Type B pancreatic cell (in vitro differentiated cells): ENCODE measurements around the gene BMP2K. TPM values are rescaled to one million over a fixed set of nuclear protein-coding genes. Genes with fewer than 3 reads are reported as not detected.
"Not testable (repeated sequence)": the region's sequence is repeated elsewhere in the genome, so short reads cannot be mapped to it uniquely, and the experiment has no call there.

Source experiments
- DNase-seq: peaks from one replicate; pipeline ENCODE4 v3.0.0; 2021; ENCODE audit warnings: mixed read lengths; ENCODE audit not compliant: unreplicated experiment; ENCODE audit errors: extremely low spot score
- H3K27ac Mint-ChIP-seq: 2 replicates; pipeline ENCODE4 v1.8.0; 2021; ENCODE audit warnings: mild to moderate bottlenecking, mixed read lengths
- H3K27me3 Mint-ChIP-seq: 2 replicates; pipeline ENCODE4 v1.8.0; 2021; ENCODE audit warnings: mixed read lengths
- H3K36me3 Mint-ChIP-seq: 2 replicates; pipeline ENCODE4 v1.8.0; 2021; ENCODE audit warnings: mixed read lengths
- H3K4me1 Mint-ChIP-seq: one replicate; pipeline ENCODE4 v1.8.0; 2021; ENCODE audit warnings: mixed read lengths; ENCODE audit not compliant: unreplicated experiment
- H3K4me3 Mint-ChIP-seq: 2 replicates; pipeline ENCODE4 v1.8.0; 2021; ENCODE audit warnings: mild to moderate bottlenecking, mixed read lengths
- H3K9me3 Mint-ChIP-seq: 2 replicates; pipeline ENCODE4 v1.8.0; 2021; ENCODE audit warnings: mixed read lengths
- CTCF ChIP-seq: fragments of 200-600 bp; sonication (generic); conservative IDR thresholded peaks from 2 replicates; pipeline ENCODE4 v1.5.0; 2021; ENCODE audit warnings: antibody characterized with exemption, mild to moderate bottlenecking
- total RNA-seq: library from RNA; stranded (reverse); gene quantifications from 2 replicates; pipeline ENCODE4 v1.2.1, GENCODE V29; 2021; ENCODE audit warnings: low replicate concordance

BMP2K gene
- total RNA-seq, 1 donor from 2014 or later, result 40.9 TPM

- no peak for TF ChIP-seq CTCF
- peaks cover 12% of the 10 kb centered on the region for H3K36me3 Mint-ChIP-seq
- no peak overlapping the region for H3K4me3 Mint-ChIP-seq
- no peaks in the 10 kb centered on the region for H3K9me3 Mint-ChIP-seq
- no peak overlapping the region for H3K27ac Mint-ChIP-seq
- no peaks in the 10 kb centered on the region for H3K4me1 Mint-ChIP-seq
- DNase-seq, result no peak
- no peaks in the 10 kb centered on the region for H3K27me3 Mint-ChIP-seq
Measured at GRCh38 chr4:78862314-78862737, 86.2 kb downstream of the BMP2K start.

GRCh38 chr4:78863254-78863869 lies 87.2 kb downstream of the BMP2K start:
- TF ChIP-seq CTCF, result no peak
- H3K27me3 Mint-ChIP-seq, result no peaks in the 10 kb centered on the region
- H3K36me3 Mint-ChIP-seq, result peaks cover 16% of the 10 kb centered on the region
- no peak overlapping the region for H3K4me3 Mint-ChIP-seq
- H3K9me3 Mint-ChIP-seq, result no peaks in the 10 kb centered on the region
- H3K27ac Mint-ChIP-seq, result no peak overlapping the region
- DNase-seq, result no peak
- no peaks in the 10 kb centered on the region for H3K4me1 Mint-ChIP-seq

GRCh38 chr4:78863991-78864390 lies 87.8 kb downstream of the BMP2K start:
- H3K4me1 Mint-ChIP-seq, result no peaks in the 10 kb centered on the region
- H3K9me3 Mint-ChIP-seq, result no peaks in the 10 kb centered on the region
- no peak for DNase-seq
- TF ChIP-seq CTCF, result no peak
- no peak overlapping the region for H3K4me3 Mint-ChIP-seq
- no peak overlapping the region for H3K27ac Mint-ChIP-seq
- H3K27me3 Mint-ChIP-seq, result no peaks in the 10 kb centered on the region
- H3K36me3 Mint-ChIP-seq, result peaks cover 21% of the 10 kb centered on the region

- Mint-ChIP-seq H3K4me3 (peak overlapping the region; percentile 15), H3K36me3 (peaks cover 21% of the 10 kb centered on the region), H3K4me1 (no peaks in the 10 kb centered on the region), H3K9me3 (no peaks in the 10 kb centered on the region), H3K27me3 (no peaks in the 10 kb centered on the region), H3K27ac (no peak overlapping the region)
- TF ChIP-seq CTCF, result peak; percentile 93
- DNase-seq, result no peak
Measured at GRCh38 chr4:78864405-78865024, 88.4 kb downstream of the BMP2K start.

GRCh38 chr4:78865451-78865850 lies 89.3 kb downstream of the BMP2K start:
- Mint-ChIP-seq H3K27ac (no peak overlapping the region), H3K4me3 (no peak overlapping the region), H3K4me1 (no peaks in the 10 kb centered on the region), H3K36me3 (peaks cover 15% of the 10 kb centered on the region), H3K9me3 (no peaks in the 10 kb centered on the region), H3K27me3 (no peaks in the 10 kb centered on the region)
- TF ChIP-seq CTCF, result no peak
- no peak for DNase-seq

GRCh38 chr4:78868712-78869111 lies 92.6 kb downstream of the BMP2K start:
- not testable (repeated sequence) for H3K9me3 Mint-ChIP-seq, H3K4me1 Mint-ChIP-seq, DNase-seq, H3K27me3 Mint-ChIP-seq, H3K27ac Mint-ChIP-seq, H3K4me3 Mint-ChIP-seq
- H3K36me3 Mint-ChIP-seq, result peaks cover 33% of the 10 kb centered on the region
